HL-60 (cell line): ENCODE measurements around the gene SMARCA1.
A peak's percentile ranks its signal among the peaks of the same experiment; 100 is the strongest.

ENCODE experiments used
- DNase-seq, 2 experiments: peaks; one replicate each; pipeline ENCODE4 v3.0.0-alpha.2; 2010 to 2020; ENCODE audit warnings: low read depth in 1 of 2, low spot score in 1 of 2
- H3K27ac ChIP-seq: fragments of 250-450 bp; sonication (Bioruptor Pico); replicated peaks from 2 replicates; pipeline ENCODE4 v1.5.1; 2020; ENCODE audit warnings: mild to moderate bottlenecking, moderate library complexity
- H3K27me3 ChIP-seq: fragments of 250-450 bp; sonication (Bioruptor Pico); 2 replicates; pipeline ENCODE4 v1.5.1; 2021; ENCODE audit warnings: mild to moderate bottlenecking, moderate library complexity; ENCODE audit not compliant: insufficient read depth, poor library complexity, severe bottlenecking
- H3K4me3 ChIP-seq: replicated peaks from 2 replicates; pipeline ENCODE4 v1.5.1; 2011; ENCODE audit warnings: mild to moderate bottlenecking, control low read depth, low read length; ENCODE audit not compliant: insufficient read depth
- GABPA ChIP-seq: IDR thresholded peaks from 2 replicates; pipeline ENCODE4 v1.6.1; 2012; ENCODE audit warnings: low read depth
- POLR2AphosphoS5 ChIP-seq: IDR thresholded peaks from 2 replicates; pipeline ENCODE4 v1.6.1; 2012; ENCODE audit warnings: low read depth
- REST ChIP-seq: IDR thresholded peaks from 2 replicates; pipeline ENCODE4 v1.6.1; 2012; ENCODE audit warnings: low read depth; ENCODE audit not compliant: insufficient replicate concordance
- SPI1 ChIP-seq: IDR thresholded peaks from 2 replicates; pipeline ENCODE4 v1.6.1; 2012; ENCODE audit warnings: low read depth, mild to moderate bottlenecking, borderline replicate concordance
- TF ChIP-seq, protein P1 (sequence below): IDR thresholded peaks from one replicate; pipeline ENCODE4 v1.5.1; 2011; ENCODE audit warnings: low read length, control low read depth, inconsistent platforms; ENCODE audit not compliant: insufficient read depth

SMARCA1 gene

DNA sequence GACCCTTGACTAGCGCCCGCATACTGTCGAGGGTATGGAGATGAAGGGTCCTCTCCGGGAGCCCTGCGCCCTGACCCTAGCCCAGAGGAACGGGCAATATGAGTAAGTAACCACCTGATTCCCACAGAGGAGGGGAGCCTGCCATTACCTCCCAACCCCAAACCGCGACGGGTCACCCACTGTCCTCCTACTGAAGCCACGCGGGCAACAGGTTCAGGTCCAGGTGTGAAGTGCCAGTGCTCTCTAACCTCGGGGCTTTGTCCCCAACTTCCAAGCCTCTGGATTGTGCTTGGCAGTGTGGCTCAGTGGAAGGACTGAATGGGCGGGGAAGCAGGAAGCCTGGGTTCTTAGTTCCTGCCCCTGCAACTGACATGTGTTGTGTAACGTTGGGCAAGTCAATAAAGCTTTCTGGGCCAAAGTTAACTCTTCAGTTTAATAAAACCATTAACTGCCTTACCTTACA lies 17.5 kb upstream of the SMARCA1 start:
- H3K4me3 ChIP-seq = peak overlapping the region; percentile 62
- H3K27ac ChIP-seq = peak overlapping the region; percentile 70
- TF ChIP-seq SPI1 = no peak
- no peak for TF ChIP-seq REST
- H3K27me3 ChIP-seq = no peaks in the 10 kb centered on the region
- DNase-seq = peak; percentile 35 to 54

DNA sequence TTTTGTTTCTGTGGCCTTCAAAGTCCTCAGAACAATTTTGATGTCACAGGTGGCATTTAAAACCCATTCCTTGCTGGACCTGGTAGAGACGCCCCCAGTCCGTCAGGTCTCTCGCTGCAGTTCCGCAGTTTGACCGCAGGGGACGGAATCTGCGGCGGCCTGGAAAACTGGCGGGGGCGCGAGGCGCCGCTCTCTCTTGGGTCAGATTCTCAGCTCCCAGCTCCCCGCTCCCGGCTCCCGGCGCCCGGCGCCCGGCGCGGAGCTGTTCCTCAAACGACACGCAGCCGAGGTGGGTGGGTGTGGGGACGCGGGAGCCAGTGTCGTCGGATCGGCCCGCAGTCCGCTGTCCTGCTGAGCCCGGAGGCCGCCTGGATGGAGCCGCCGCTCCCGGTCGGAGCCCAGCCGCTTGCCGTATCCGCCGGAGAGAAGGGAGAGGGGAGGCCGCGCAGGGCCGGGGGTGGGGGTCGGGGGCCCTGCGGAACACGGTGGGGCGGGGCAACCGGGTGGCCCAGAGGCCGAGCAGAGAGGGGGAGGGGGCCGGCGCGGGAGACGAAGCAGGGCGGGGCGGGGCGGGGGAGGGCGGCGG lies 16.9 kb upstream of the SMARCA1 start, which contains the start of gene OCRL:
TSS of gene OCRL (plus strand) at position 192 of the 586 bp plus-strand sequence. CDS start at position 373, 181 bp downstream.
- H3K27me3 ChIP-seq = no peaks in the 10 kb centered on the region
- H3K27ac ChIP-seq = peak within 1 kb of the TSS; percentile 85
- TF ChIP-seq GABPA = no peak
- TF ChIP-seq POLR2AphosphoS5 = no peak
- TF ChIP-seq, protein P1, sequence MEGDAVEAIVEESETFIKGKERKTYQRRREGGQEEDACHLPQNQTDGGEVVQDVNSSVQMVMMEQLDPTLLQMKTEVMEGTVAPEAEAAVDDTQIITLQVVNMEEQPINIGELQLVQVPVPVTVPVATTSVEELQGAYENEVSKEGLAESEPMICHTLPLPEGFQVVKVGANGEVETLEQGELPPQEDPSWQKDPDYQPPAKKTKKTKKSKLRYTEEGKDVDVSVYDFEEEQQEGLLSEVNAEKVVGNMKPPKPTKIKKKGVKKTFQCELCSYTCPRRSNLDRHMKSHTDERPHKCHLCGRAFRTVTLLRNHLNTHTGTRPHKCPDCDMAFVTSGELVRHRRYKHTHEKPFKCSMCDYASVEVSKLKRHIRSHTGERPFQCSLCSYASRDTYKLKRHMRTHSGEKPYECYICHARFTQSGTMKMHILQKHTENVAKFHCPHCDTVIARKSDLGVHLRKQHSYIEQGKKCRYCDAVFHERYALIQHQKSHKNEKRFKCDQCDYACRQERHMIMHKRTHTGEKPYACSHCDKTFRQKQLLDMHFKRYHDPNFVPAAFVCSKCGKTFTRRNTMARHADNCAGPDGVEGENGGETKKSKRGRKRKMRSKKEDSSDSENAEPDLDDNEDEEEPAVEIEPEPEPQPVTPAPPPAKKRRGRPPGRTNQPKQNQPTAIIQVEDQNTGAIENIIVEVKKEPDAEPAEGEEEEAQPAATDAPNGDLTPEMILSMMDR = peak; percentile 38
- TF ChIP-seq SPI1 = peak; percentile 19; the same call in 1 of the 2 replicates
- TF ChIP-seq REST = no peak
- H3K4me3 ChIP-seq = peak within 1 kb of the TSS; percentile 62
- DNase-seq = peak; percentile 34 to 72

DNA sequence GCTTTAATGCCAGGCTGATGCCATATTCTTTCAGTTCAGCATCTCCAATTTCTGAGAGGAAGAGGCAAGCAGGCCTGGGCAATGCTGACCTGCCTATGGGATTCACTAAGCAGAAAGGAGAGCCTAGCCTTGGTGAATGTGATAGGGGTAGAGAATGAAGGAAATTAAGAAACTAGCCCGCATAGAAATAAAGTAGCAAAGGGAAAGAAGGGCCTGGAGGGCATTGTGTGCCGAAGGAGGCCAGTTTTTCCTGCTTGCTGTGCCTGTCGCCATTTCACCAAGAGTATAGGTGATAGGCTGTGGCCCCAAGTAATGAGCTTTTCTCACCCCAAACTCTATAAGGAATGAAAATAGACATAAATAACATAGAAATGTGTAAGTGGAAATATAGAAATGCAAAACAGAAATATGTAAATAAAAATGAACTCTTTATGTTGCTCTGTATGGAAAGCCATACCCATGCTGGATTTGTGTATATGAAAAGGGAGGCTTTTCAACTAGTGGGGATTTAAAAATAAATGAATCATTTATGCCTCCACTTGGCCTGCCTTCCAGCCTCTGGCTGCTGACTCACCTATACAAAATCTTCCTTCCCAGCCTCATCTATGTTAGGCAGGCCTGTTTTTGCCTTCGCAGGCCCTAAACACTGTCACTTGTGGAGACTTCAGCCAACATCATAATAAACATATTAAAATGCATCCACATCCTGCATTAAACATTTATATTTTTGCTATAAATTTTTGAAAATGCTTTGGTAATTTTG lies 11.7 kb upstream of the SMARCA1 start:
- Histone ChIP-seq H3K27ac (no peak overlapping the region), H3K4me3 (no peak overlapping the region), H3K27me3 (no peaks in the 10 kb centered on the region)
- DNase-seq = no peak
- TF ChIP-seq SPI1 (no peak), REST (no peak), POLR2AphosphoS5 (no peak), GABPA (no peak)
- TF ChIP-seq, protein P1 = no peak
